WTC11 (cell line): Measurements from ENCODE around the gene FOXC1. TPM values are rescaled to one million over a fixed set of nuclear protein-coding genes. Genes with fewer than 3 reads are reported as not detected.

Experiments used
- ATAC-seq: fragments of 200-7000 bp; cut with Tn5 transposase; 2 replicates; pipeline ENCODE4 v1.10.0; 2021; ENCODE audit warnings: mild to moderate bottlenecking, moderate library complexity
- CTCF ChIA-PET: fragments of 300-600 bp; sonication (Branson Sonifier 250); formaldehyde crosslinking; loops from one replicate; lab custom pipeline; 2021; ENCODE audit warnings: antibody characterized with exemption; lab: Charles Lee
- POLR2A ChIA-PET: fragments of 350-600 bp; sonication (Branson Sonifier 250); formaldehyde crosslinking; loops from one replicate; lab custom pipeline; 2021; ENCODE audit warnings: antibody characterized with exemption; lab: Charles Lee
- DNase-seq: peaks from one replicate; pipeline ENCODE4 v3.0.0; 2021; ENCODE audit warnings: low spot score
- H3K27ac Mint-ChIP-seq: 2 replicates; pipeline ENCODE4 v1.8.0; 2021; ENCODE audit warnings: mixed read lengths
- H3K27me3 Mint-ChIP-seq: 2 replicates; pipeline ENCODE4 v1.8.0; 2021; ENCODE audit warnings: low read depth, mild to moderate bottlenecking, moderate library complexity, mixed read lengths
- H3K36me3 Mint-ChIP-seq: 2 replicates; pipeline ENCODE4 v1.8.0; 2021; ENCODE audit warnings: mixed read lengths
- H3K4me1 Mint-ChIP-seq: 2 replicates; pipeline ENCODE4 v1.8.0; 2022; ENCODE audit warnings: mixed read lengths
- H3K4me3 Mint-ChIP-seq: 2 replicates; pipeline ENCODE4 v1.8.0; 2021; ENCODE audit warnings: mild to moderate bottlenecking, moderate library complexity, mixed read lengths
- H3K9me3 Mint-ChIP-seq: 2 replicates; pipeline ENCODE4 v1.8.0; 2021; ENCODE audit warnings: mixed read lengths
- ARID4B ChIP-seq: sonication (generic); formaldehyde crosslinking; IDR thresholded peaks from 2 replicates; pipeline ENCODE4 v1.8.0; 2023; ENCODE audit warnings: missing genetic modification reagents, mild to moderate bottlenecking, borderline replicate concordance
- CTCF ChIP-seq: fragments of 200-600 bp; IDR thresholded peaks from 2 replicates; pipeline ENCODE4 v1.8.0; 2022; ENCODE audit warnings: antibody characterized with exemption
- ERG ChIP-seq: fragments of 250-450 bp; sonication (Bioruptor Pico); IDR thresholded peaks from 2 replicates; pipeline ENCODE4 v1.8.0; 2021; ENCODE audit warnings: mild to moderate bottlenecking
- IRF1 ChIP-seq: sonication (generic); formaldehyde crosslinking; IDR thresholded peaks from 2 replicates; pipeline ENCODE4 v1.8.0; 2023; ENCODE audit warnings: missing genetic modification reagents
- JUN ChIP-seq: sonication (generic); formaldehyde crosslinking; IDR thresholded peaks from 2 replicates; pipeline ENCODE4 v1.8.0; 2023; ENCODE audit warnings: mild to moderate bottlenecking, missing genetic modification reagents
- NFE2L1 ChIP-seq: sonication (generic); formaldehyde crosslinking; IDR thresholded peaks from 2 replicates; pipeline ENCODE4 v1.8.1; 2023; ENCODE audit warnings: missing genetic modification reagents
- RORB ChIP-seq: fragments of 250-450 bp; sonication (Bioruptor Pico); IDR thresholded peaks from 2 replicates; pipeline ENCODE4 v1.9.0; 2021; ENCODE audit warnings: mild to moderate bottlenecking
- ZNF281 ChIP-seq: sonication (generic); formaldehyde crosslinking; IDR thresholded peaks from 2 replicates; pipeline ENCODE4 v1.8.0; 2023; ENCODE audit warnings: mild to moderate bottlenecking, missing genetic modification reagents
- ZNF425 ChIP-seq: fragments of 250-450 bp; sonication (Bioruptor Pico); conservative IDR thresholded peaks from 2 replicates; pipeline ENCODE4 v1.9.0; 2021; ENCODE audit warnings: mild to moderate bottlenecking
- ZSCAN18 ChIP-seq: fragments of 250-450 bp; sonication (Bioruptor Pico); IDR thresholded peaks from 2 replicates; pipeline ENCODE4 v2.1.2; 2022; ENCODE audit warnings: mild to moderate bottlenecking, moderate library complexity
- total RNA-seq: library from RNA; stranded (reverse); gene quantifications from 3 replicates; pipeline ENCODE4 v1.2.3, GENCODE V29; 2021

FOXC1 gene
- total RNA-seq, 1 experiment from 2014 or later = 10.7 TPM

- no peak for TF ChIP-seq ZNF425 (CRISPR knock-in tag)
Observed at GRCh38 chr6:1601158-1602048, 8.3 kb upstream of the FOXC1 start (continued).

- no peak overlapping the region for H3K4me3 Mint-ChIP-seq
- H3K4me1 Mint-ChIP-seq = peaks cover 39% of the 10 kb centered on the region
- ATAC-seq (no peak), DNase-seq (no peak)
- ChIA-PET POLR2A (no interaction called here), CTCF (no interaction called here)
- H3K27me3 Mint-ChIP-seq = peaks cover 76% of the 10 kb centered on the region
- no peaks in the 10 kb centered on the region for H3K36me3 Mint-ChIP-seq
- H3K27ac Mint-ChIP-seq = no peak overlapping the region
- no peak for TF ChIP-seq CTCF
- TF ChIP-seq JUN (CRISPR knock-in tag) = no peak
- no peak for TF ChIP-seq NFE2L1 (CRISPR knock-in tag)
- no peak for TF ChIP-seq ARID4B
- no peak for TF ChIP-seq ERG
- no peak for TF ChIP-seq RORB
- no peak for TF ChIP-seq ZSCAN18
- no peak for TF ChIP-seq ZNF281
- TF ChIP-seq IRF1 (CRISPR knock-in tag) = no peak
- H3K9me3 Mint-ChIP-seq = no peaks in the 10 kb centered on the region
Observed at GRCh38 chr6:1602049-1602713, 7.5 kb upstream of the FOXC1 start.
